RKO (cell line): ENCODE measurements around the gene MDH2.
"Not testable (repeated sequence)": the region's sequence is repeated elsewhere in the genome, so short reads cannot be mapped to it uniquely, and the experiment has no call there.

ENCODE experiments used
- DNase-seq: peaks from one replicate; pipeline ENCODE4 v3.0.0-alpha.2; 2016; ENCODE audit warnings: low spot score

The MDH2 gene

GRCh38 chr7:76114742-76115141, 66.8 kb downstream of the MDH2 start:
- not testable (repeated sequence) for DNase-seq
